NCI-H2227 treated with DMSO at 0.1 percent for 48 hours (cell line): Measurements from ENCODE around the gene TMEM163.
"Not testable (repeated sequence)": the region's sequence is repeated elsewhere in the genome, so short reads cannot be mapped to it uniquely, and the experiment has no call there.

ENCODE experiments used
- DNase-seq: peaks from one replicate; lab custom pipeline; 2025; lab: John Stamatoyannopoulos, UW

The TMEM163 gene

DNA sequence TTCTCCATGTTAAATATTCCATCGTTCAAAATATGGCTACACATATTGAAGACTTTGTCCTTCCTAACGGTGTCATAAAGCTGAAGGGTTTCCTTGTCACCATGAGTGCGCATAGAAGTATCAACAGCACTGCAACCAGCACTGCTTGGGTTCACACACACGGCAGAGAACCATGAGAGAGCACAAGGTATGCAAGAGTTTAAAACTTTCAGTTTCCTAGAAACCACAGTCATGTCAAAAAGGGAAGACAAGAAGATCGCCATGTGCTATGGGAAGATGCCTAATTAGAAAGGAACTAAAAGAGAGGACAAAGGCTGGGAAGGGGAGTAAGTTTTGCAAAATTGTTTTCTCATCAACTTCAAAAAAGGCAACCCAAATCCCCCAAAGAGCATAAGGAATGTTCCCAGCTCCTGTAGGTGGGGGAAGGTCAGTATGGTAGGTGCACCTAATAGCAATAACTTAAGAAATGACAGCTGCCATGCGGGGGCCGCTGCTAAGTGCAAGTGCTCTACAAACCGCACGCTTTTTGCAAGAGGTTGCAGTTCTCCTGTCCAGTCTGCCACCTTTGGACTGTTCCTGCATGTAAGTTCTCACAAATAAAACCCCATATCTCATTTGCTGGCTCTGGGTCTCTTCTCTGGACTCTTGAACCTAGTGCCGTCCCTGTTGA is 136.8 kb downstream of the TMEM163 start:
- DNase-seq = no peak

DNA sequence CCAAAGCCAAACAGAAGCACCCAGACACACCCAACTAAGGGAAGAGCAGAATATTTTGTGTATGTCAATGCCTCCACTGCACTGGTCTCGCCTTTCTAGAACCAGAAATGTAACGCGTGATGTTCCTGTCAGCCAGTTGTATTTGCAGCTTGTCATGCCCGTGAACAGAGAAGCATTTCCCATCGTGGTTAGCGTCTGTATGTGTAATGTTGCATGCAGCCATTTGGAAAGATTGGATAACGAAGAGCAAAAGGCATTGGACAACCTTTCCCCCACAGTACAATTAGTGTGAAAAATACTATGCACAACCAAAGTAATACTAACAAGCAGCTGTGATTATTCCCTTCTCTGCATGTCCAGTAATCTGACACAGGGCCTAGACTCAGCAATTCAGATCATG is 140.5 kb downstream of the TMEM163 start:
- no peak for DNase-seq

DNA sequence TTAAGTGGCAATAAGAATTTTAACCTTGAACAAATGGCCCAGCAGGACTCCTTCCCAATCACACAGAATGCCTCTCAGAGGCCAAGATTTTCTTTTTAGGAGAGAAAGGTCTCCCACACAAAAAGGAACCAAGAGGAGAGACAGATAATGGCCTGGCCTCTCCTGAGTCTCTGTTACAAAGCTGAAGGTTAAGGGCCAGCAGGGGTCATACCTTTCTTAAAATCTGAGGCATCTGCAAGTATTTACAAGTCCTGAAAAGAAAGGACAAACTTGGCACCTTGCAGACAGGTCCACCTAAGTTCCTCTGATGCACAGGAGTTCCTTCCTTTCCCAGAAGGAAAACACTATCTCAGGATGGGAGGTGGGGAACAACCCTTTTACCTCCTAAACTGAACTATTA is 142.3 kb downstream of the TMEM163 start:
- DNase-seq = no peak

DNA sequence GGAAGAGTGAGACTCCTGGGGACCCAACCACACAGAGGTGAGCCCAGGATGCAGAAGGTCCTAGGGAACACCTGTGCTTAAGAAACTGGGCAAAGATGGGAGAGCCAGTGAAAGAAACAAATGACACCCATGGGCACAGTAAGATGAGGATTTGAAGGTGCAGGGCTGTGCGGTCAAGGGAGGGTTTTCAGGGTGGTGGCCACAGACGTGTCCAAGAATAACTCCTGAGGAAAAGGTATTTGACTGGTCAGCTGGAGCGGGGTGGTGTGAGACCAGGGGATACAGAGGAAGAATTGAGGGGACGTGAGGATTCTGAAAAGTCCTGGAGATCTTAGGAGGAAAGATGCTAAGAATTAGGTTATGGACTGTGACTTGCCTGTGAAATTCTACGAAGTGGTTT is 142.9 kb downstream of the TMEM163 start:
- DNase-seq = no peak

DNA sequence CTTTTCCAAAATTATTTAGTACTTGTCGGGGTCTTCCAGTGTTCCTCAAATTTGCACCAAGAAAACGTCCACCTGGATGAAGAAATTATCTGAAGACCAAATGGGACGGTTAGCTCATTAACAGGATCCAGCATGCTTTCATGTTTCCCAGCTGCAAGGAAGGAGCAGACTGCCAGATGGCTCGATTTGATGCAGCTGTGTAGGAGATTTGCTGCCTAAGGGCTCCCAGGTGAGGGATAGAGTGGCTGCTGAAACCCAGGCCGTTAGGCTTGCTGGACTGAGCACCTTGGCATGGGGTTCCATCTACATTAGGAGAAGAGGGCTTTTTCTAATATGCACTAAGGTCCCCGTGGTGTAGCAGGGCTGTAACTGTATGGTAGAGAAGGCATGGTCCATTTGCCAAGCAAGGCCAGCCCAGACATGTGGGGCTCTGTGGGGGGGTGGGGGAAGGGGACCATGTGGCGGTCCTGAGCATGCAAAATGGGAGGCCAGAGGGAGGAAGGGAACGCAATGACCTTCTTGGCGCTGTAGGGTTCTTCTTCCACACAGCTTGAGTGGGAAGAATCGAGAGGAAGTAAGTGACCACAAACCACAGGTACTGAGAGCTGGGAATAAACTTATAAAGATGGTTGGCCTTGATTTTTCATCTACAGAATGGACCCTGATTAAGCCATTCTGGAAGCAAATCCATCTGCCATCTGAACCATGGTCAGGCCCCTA is 144.0 kb downstream of the TMEM163 start:
- no peak for DNase-seq

DNA sequence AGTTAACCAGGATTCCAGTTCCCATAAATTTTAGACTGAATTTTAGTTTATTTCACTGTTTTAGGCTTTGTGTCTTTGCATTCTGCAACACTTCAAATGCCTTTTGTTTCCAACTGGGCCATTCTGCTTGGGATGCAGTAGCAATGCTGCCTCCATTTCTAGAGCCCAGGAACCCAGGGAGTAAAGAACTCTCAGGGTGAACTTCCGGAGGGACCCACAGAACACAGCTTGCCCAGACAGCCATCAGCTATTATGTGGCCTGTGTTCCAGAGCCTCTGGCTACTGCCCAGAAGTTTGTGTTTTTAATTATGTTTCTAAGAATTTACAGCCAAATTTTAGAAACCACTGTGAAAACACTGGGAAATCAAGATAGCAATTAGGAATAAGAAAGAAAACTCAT is 145.1 kb downstream of the TMEM163 start:
- DNase-seq = no peak

DNA sequence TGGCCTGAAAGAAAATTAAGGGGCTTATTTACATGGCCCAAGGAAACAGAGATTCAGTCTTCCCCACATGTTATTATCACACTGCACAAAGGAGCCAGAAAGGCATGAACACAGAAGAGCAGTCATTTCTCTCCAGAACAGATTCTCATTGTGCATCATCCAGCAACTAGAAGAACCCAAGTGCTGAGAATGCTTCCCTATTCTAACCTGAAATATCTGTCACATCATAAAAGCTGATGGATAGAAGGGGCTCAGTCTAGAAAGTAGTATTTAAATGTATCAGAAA is 145.8 kb downstream of the TMEM163 start:
- no peak for DNase-seq

DNA sequence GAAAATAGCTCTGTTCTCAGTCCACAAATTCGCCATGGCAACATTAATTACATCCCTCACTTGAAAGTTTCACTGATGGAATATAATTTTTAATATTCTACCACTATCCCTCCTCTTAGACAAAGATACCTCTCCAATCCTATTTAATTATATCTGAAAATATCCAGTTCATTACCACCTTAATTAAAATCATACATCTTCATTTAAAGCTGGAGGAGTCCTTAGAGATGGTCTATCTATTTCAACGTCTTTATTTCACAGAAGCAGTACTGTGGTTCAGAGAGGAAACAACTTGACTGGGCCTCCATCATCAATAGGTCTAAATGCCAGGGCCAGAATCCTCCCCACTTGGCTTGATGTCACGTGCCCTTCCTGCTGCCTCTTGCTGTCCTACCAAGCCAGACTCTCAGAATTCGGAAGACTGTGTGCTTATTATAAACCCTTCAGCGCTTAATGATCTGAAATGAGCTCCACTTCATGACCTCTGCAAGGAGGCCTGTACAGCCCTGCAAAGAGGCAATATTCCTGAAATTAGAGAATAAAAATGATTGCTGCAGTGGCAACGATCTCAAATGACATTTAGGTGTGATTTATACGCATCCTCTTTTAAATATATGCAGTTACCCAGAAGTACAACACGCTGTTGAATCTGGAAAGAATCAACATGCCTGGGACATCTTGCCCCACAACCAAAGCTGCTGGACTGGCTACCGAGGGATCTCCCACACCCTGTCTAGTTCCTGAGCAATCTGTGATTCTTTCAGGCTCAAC is 146.3 kb downstream of the TMEM163 start:
- peak; percentile 47 for DNase-seq

DNA sequence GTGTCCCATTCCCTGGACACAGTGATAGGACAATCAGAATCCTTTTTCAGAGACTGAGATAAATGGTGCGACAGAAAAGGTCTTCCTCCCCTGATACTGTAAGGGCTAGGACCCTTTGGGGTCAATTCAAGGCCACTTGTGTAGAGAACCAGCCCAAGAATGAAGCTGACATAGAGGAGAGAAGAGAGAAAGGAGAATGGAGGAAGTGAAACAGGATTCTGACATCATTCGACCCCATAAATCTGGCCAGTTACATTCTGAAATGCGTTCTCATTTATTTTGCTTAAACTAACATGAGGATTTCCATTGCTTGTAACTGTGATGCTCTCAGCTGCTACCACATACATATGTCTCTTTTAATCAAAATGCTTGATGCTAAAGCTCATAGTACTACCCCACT is 148.1 kb downstream of the TMEM163 start:
- DNase-seq = no peak

DNA sequence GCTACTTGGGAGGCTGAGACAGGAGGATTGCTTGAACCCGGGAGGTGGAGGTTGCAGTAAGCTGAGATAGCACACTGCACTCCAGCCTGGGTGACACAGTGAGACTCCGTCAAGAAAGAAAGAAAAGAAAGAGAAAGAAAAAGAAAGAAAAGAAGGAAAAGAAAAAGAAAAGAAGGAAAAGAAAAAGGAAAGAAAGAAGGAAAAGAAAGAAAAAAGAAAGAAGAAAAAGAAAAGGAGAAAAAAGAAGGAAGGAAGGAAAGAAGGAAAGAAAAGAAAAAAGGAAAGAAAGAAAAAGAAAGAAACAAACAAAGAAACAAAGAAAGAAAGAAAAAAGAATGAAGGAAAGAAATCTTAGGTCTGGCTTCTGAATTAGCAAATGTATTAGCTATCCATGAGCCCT is 150.4 kb downstream of the TMEM163 start:
- no peak for DNase-seq

DNA sequence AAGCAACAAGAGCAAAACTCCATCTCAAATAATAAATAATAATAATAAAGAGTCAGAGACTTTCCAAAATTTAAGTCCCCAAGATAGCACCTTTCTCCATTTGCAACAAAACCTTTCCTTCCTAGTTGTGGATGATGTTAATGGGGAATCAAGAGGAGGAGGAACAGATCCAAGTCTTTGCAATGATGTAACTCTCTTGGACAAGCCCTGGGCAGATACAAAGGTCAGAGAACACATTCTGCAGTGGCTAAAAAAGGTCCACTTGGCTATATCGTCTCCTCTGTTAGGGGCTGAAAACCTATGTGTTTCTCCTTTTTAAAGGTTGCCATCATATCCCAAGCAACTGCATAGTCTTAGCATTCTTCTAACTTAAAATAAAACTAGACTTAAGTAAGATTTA is 151.1 kb downstream of the TMEM163 start:
- DNase-seq = no peak

DNA sequence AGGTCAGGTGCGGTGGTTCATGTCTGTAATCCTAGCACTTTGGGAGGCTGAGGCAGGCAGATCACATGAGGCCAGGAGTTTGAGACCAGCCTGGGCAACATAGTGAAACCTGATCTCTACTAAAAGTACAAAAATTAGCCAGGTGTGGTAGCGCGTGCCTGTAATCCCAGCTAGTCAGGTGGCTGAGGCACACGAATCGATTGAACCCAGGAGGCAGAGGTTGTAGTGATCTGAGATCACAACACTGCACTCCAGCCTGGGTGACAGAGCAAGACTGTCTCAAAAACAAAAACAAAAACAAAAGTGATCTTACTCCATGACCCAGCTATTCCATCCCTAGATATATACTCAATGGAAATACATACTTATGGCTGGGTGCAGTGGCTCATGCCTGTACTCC is 153.8 kb downstream of the TMEM163 start:
- not testable (repeated sequence) for DNase-seq

DNA sequence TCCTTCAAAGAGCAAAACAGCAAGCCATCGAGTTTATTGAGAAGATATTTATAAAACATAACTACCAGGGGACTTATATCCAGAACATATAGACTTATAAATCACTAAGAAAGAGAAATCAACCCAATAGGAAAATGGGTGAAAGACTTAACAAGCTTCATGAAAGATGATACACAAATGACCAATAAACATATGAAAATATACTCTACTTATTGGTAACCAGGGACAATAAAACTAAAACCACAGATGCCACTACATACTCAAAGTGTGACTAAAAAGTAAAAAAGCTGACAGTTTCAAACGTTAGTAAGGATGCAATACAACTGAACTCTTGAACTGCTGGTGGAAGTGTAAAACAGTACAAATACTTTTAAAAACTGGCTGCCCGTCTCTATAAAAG is 154.3 kb downstream of the TMEM163 start:
- no peak for DNase-seq

DNA sequence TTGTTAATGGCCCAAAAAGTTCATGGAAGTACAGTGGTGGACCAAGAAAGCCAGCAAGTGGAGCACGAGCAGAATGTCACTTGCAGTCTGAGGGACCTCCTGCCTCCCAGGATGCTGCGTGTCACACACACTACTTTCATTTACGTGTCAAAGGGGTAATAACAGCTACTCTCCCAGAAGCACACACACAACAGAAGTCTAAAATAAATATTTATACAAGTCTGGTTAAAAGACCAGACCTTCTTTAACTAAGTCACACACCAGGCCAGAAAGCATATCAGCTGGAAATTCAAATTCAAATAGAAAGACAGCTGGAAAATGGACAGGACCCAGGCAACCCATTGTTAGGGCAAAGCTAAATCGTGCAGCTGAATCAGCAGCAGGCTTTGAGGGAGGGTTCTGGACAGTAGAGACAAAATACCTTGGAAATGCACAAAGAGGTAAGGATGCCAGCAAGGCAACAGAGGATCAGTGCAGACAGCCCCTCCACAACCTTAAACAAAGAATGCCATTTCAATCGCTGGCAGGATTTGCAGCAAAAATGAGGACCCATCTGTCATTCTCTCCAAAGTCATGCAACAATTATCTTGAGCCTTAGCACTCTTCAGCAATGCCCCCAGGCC is 160.5 kb downstream of the TMEM163 start:
- no peak for DNase-seq

DNA sequence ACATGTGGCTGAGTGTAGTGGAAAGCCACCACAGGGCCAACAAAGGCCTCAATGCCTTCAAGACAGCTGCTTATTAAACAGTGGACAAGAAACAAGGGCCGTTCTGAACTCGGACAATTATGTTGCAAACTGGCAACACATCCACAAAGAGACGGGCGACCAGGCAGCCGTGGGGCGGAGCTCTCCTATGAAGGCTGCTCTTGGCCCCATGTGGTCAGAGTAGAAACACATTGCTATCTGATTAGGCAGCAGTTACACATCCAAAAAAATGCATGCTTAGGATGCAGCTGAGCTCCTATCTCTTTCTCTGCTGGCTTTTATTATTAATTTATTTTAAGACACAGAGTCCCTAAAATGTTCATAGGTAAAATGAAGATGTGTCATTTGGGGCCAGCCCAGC is 163.4 kb downstream of the TMEM163 start:
- DNase-seq = no peak

DNA sequence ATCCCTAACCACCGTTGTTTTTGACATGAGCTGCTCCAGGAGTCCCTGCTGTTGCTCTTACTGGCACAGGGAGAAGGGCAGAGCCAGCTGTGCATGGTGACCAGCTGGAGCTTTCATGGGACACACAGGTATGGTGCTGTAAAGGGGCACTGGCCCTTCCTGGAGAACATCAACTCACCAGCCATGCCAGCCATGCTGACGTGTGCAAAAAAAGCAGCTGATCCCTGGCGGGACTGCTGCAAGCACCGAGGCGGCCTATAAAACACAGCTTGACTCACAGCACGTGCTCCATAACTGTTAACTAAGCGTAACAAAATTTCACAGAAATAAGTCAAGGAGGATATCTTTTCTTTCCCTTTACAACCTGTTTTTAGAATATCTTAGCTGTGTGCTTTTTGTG is 165.1 kb downstream of the TMEM163 start:
- no peak for DNase-seq

DNA sequence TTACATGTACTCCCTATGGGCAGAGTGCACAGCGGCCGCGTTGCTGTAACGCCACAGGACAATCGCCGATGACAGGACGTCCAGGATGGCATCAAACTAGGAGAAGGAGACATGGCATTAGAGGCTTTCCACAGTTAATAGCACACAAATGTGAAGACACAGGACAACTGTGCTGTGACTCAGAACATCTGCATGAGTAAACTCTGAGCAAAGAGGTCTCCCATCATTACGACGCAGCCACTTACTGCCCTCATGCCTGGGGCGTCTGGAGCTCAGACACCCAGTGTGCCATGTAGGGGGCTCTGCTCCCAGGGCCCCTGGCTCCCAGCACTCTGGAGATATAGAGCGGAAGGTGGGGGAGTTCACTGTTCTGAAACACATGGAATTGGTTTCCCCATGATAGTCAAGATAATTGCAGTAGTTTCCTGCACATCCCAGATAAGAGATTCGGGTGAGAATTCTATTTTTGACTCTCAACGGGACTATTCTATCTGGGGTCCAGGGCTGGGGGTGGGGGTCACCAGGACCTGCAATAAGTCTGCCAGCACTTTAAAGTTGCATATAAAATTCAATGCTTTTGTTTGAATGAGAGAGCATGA is 168.1 kb downstream of the TMEM163 start:
- no peak for DNase-seq

DNA sequence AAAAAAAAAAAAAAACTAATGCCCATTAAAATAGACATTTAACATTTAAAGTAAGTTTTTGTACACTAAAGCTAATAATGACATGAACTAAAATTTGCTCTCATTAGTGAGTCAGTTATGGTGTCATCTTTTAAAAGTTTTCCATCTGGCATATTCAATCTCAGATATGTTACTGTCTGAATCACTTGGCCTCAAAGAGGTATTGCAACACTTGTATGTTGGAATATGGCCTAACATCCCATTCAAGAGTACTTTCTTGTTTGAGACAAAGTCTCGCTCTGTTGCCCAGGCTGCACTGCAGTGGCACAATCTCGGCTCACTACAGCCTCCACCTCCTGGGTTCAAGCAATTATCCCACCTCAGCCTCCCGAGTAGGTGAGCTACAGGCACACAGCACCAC is 169.7 kb downstream of the TMEM163 start:
- no peak for DNase-seq

DNA sequence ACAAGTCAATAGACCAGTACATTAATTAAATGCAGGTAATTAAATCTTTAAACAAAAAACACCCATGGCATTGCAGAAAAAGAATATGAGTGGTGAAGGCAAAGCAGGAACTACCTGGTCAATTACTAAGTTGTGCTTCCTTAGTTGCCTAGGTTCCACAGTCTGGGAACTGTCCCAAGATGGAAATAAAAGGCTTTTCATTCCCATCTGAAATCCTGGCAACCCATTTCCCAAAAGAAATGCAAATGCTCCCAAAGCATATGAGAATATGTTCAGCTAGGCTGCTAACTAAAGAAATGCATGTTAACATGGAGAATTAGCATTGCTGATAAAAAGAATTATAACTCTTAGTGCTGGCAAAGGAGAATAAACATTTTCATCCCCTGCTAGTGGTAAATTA is 177.8 kb downstream of the TMEM163 start:
- no peak for DNase-seq

DNA sequence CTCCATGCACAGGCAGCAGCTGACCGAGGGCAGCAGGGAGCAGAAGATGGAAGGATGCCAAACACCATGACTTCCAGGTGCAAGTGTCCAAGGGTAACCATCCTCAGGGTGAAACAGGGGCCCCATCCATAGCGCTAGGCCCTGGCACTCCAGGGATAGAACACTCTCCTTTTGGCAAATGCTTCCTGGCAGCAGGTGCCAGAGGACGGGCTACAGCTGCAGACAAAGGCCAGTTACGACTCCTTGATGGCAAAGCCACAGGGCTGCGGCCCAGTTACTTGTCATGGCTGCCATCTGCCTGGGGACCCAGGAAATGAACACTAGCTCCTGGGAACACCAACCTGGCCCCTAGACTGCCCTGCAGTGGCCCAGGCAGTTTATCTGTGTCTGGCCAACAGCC is 178.8 kb downstream of the TMEM163 start:
- DNase-seq = no peak

DNA sequence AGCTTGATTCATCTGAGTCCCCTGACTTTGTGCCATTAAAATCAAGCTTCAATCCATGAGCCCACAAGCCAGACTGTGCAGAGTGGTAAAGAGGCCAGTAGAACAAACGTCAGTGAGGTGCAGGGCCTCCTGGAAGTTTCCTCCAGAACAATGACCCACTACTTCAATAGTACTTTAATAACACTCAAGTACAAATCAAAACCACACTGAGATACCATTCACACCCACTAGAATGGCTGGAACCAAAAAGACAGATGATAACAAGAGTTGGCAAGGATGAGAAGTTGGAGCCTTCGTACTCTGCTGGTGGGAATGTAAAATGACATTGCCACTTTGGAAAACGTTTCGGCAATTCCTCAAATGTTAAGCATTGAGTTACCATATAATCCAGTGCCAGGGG is 181.1 kb downstream of the TMEM163 start:
- DNase-seq = no peak

DNA sequence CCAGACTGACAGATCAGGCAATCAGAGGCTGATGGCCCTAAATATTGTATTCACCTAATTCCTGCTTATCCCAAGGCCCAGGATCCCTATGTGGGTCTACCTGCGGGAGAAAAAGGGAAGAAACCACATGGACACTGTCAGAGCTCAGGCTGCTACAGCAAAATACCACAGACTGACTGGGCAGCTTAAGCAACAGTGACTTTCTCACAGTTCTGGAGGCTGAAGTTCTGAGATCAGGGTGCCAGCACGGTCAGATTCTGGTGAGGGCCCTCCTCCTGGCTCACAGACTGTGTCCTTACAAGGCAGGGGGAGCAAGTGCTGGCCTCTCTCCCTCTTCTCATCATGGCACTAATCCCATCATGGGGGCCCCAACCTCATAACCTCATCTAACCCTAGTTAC is 181.7 kb downstream of the TMEM163 start:
- DNase-seq = no peak

DNA sequence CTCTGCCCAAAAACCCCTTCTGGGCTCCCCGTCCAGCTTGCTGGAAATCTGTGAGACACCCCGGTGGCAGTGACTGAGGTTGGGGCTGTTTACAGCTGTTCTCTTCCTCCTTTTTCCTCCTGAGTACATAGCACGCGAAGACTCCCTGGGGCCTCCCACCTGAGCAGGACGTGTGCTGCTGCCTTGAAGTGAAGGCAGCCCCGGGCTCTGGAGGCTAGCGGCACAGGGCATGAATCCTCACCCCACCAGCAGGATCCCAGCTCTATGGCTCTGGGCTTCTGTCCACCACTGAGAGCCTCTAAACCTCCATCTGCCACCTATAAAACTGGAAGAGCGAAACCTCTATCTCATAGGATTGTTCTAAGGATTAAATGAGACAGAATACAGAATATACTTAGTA is 182.5 kb downstream of the TMEM163 start:
- DNase-seq = no peak
